Ecto neural progenitor cell (in vitro differentiated cells): Measurements from ENCODE around the gene AMBRA1.
A peak's percentile ranks its signal among the peaks of the same experiment; 100 is the strongest.

Source experiments
- DNase-seq: peaks from one replicate; pipeline ENCODE4 v3.0.0-alpha.2; 2018; ENCODE audit warnings: low spot score

AMBRA1 gene

GRCh38 chr11:46593550-46594373, at the start of gene AMBRA1:
TSS of gene AMBRA1 (minus strand) at chr11:46594023. CDS start at chr11:46548380, 45,643 bp downstream.
- DNase-seq: peak; percentile 92

- no peak for DNase-seq
Observed at GRCh38 chr11:46643531-46643930, 49.7 kb upstream of the AMBRA1 start.

DNA sequence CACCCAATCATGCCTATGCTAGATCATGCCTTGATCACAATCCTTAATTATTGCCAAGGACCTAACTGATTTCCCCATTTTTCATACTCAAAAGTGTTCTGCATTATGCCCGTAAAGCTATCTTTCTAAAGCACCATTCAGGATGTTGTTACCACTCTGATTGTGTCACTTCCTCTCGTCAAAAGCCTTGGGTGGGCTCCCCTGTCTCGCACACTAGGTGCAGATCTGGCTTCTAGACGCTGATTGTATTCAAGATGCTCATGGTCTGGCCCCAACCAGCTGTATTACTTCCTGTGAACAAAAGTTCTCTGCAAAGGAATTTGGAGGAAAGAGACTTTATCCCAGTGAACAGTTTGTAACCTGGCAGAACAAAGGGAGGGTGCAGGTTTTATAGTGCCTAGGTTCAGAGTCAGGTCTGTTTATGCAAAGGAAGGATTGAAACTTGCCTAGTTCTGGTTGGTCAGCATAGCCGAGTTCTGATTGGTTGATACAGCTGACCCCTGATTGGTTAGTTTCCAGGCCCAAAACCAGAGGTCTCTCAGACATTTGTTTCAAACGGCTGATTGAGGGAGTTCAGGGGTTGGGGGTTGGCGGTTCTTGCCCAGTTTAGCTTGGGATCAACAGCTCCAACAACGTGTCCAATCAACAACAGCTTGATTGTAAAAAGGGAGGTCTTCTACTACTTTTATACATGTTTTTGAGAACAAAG, 49.0 kb upstream of the AMBRA1 start:
- DNase-seq: no peak

DNA sequence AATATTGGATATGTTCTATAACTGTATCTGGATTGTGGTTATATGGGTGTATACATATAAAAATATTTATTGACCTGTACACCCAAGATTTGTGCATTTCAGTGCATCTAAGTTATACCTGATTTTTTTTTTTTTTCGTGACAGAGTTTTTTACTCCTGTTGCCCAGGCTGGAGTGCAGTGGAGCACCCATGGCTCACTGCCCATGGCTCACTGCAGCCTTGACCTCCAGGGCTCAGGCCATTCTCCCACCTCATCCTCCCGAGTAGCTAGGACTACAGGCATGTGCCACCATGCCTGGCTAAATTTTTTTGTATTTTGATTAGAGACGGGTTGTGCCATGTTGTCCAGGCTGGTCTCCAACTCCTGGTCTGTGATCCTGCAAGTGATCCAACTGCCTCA, 47.8 kb upstream of the AMBRA1 start:
- DNase-seq: no peak

- DNase-seq: no peak
Observed at GRCh38 chr11:46640036-46640788, 46.4 kb upstream of the AMBRA1 start.

DNA sequence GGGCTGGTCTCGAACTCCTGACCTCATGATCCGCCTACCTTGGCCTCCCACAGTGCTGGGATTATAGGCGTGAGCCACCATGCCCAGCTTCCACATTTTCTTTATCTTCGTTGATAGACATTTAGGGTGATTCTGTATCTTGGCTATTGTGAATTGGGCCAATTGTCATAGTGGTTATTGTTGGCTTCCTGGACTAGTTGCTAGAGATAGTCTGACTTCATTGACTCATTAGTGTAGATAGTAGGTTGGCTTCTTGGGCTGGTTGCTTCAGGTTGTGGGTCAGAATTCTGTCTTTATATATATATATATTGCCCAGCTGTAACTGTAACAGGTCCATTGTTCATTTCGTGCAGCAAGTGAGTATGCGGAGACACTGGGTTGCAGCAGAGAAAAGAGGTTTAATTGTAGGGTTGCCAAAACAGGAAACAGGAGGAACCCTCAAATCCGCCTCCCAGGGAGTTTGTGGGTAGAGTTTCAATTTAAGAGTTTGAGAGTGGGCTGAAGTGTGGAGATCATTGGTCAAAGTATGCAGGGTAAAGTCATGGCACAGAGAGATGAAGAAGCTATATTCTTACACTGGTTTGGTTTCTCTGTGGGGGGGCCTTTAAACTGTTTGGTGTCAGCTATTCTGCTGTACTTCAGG, 45.5 kb upstream of the AMBRA1 start:
- no peak for DNase-seq

DNA sequence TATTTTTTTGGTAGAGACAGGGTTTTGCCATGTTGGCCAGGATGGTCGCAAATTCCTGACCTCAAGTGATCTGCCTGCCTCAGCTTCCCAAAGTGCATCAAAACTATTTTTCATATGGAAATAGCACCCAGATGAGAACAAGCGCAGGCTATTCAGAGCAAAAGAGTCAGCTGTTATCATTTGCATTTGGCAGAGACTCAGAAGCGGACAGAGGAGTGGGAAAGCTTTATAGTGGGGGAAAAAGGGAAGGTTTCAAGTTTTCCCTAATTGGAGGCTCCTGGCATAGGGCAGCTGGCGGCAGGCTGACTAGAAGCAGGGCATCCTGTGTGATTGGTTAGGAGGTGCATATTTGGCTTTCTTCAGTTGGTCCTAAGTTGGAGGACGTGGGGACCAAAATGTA, 43.7 kb upstream of the AMBRA1 start:
- no peak for DNase-seq

GRCh38 chr11:46635557-46636139, 41.8 kb upstream of the AMBRA1 start:
- DNase-seq: no peak

DNA sequence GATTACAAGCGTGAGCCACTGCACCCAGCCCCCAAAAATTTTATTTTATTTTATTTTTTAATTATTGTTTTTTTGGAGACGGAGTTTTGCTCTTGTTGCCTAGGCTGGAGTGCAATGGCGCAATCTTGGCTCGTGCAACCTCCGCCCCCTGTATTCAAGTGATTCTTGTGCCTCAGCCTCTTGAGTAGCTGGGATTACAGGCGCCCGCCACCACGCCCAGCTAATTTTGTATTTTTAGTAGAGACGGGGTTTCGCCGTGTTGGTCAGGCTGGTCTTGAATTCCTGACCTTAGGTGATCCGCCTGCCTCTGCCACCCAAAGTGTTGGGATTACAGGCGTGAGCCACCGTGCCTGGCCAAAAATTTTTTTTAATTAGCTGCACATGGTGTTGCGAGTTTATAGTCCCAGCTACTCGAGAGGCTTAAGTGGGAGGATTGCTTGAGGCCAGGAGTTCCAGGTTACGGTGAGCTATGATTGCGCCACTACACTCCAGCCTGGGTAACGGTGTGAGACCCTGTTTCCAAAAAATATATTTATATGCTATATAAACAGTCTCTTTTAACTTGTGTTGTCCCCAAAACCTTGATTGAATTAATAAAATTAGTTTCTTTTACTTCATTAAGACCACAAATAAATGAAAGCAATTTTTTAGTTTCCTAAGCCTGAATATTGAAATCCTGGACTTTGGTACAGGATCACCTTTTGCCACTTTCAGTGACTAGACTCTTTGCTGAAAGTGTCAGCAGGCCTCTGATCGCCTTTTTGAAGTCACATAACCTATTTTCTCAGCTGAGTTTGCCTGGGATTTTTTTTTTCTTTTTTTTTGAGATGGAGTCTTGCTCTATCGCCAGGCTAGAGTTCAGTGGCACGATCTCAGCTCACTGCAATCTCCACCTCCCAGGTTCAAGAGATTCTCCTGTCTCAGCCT, 39.7 kb upstream of the AMBRA1 start:
- no peak for DNase-seq

DNA sequence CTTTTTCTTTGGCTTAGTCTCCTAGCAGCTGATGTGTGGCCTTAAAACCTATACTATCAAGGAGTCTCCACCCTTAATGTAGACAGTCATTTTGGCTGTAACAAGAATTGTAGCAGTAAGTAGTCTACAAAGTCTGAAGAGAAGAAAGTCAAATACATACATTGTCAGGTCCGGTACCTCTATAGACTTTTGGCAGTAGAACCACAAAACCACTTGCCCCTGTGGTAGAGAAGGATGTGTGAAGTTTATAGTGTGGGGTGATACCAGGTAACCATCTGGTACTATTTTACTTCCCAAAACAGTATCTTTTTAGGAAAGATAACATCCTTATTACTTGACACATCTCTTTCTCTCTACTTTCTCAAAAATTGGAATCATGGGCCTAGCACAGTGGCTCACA, 38.7 kb upstream of the AMBRA1 start:
- no peak for DNase-seq

DNA sequence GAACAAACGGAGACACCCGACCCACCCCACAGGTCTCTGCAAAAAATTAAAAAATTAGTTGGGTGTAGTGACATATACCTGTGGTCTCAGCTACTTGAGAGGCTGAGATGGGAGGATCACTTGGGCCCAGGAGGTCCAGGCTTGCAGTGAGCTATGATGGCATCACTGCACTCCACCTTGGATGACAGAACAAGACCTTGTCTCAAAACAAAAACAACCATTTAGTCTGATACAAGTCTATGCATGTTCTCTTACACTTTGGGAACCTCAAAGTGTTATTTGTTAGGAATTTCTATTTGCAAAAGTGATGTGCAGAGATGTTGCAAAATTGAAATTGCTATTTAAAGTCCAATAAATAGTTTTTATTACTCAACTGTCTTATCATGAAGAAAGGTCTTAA, 37.9 kb upstream of the AMBRA1 start:
- no peak for DNase-seq

DNA sequence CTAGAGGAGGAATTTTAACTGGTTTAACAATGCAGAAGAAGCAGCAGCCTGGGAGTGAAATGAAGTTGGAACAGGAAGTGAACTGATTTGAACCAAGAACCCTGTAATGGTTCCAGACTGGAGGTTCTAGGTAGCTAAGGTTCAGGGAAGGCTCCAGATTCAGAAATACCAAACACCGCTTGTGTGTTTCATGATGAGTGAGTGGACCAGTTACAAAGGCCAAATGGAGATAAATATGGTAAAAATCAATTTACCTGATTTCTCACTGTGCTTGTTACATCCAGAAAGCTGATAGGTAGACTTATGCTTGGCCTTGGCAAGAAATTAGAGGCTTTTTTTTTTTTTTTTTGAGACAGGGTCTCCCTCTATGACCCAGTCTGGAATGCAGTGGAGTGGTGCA, 36.4 kb upstream of the AMBRA1 start:
- DNase-seq: no peak

GRCh38 chr11:46628961-46629360, 35.1 kb upstream of the AMBRA1 start:
- DNase-seq: no peak

DNA sequence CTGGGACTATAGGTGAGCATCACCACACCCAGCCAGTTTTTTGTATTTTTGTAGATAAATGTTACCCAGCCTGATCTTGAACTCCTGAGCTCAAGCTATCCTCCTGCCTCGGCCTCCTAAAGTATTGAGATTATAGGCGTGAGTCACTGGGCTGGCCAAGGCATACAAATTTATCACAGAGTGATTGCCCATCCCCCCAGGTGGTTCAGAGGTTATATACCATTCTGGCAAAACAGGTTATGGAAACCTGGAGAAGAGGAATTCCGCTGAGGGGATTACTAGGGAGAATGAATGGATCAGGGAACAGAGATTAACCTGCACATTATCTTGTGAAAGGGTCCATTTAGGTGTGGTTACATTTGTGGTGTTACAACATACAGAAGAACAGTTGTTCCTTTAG, 31.6 kb upstream of the AMBRA1 start:
- DNase-seq: no peak

GRCh38 chr11:46618837-46619236, 25.0 kb upstream of the AMBRA1 start:
- DNase-seq: no peak

DNA sequence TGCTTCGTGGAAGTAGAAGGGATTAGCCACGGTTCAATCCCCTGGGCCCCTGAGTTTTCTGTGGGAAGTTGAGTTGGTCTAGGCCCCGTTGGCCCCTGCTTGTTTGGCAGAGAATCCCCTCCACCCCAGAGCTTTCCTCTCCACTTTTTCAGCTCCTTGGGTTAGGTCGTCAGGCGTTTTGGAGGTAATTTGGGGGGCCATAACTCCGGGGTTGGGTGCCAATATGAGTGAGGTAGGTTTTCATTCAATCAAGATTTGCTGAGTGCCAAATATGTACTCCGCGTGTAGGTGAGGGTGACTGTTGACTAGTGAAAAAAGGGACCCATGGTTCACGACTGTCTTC, 24.1 kb upstream of the AMBRA1 start:
- DNase-seq: no peak

- peak; percentile 93 for DNase-seq
Observed at GRCh38 chr11:46617134-46617971, 23.5 kb upstream of the AMBRA1 start, which contains the start of the genes ATG13 and HARBI1. TSS of gene ATG13 (plus strand) at chr11:46617553. CDS start at chr11:46644292, 26,739 bp downstream. TSS of gene HARBI1 (minus strand) at chr11:46617227. CDS start at chr11:46616237, 990 bp downstream.

DNA sequence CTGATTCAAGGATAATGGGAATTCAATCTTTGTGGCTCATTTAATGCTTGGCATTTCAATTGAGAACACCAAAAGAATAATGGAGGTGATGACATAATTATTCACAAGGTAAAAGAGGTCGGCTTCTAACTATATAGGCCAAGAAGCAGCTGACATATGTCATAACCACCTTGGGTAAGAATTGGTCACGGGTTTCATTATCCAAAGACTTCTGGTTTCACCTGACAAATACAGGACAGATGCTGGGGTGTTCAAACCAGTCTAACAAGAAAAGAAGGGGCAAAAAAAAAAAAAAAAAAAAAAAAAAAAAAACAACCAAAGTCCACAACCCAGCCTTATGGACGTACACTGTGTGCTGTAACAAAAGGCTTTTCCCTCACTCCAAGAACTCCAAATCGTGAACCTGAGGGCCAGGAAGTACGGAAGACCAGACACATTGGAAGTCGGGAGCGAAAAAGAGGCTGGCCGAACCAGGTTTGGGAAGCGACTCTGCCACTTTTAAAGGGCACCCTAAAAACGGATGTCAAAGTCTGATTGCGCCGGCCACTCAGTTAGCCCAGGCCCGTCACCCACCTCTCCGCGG, 22.8 kb upstream of the AMBRA1 start:
- DNase-seq: no peak

- no peak for DNase-seq
Observed at GRCh38 chr11:46615756-46616155, 21.9 kb upstream of the AMBRA1 start.
